ENCODE data around the gene TMEM18.

The TMEM18 gene

GRCh38 chr2:644871-645270, 32.3 kb downstream of the TMEM18 start:
- H3K9me2 ChIP-seq (replicated peaks; ENCODE audit: insufficient read depth, low read length), result no peaks in the 10 kb centered on the region
- no peak overlapping the region for H2AFZ ChIP-seq (ENCODE audit: low read length)
- H3K79me2 ChIP-seq (ENCODE audit: low read length), result no peaks in the 10 kb centered on the region
- no peaks in the 10 kb centered on the region for H3K4me1 ChIP-seq (ENCODE audit: low read length)
- no peaks in the 10 kb centered on the region for H4K20me1 ChIP-seq (ENCODE audit: insufficient read depth, low read length)
- H3K4me3 ChIP-seq (ENCODE audit: low read length), result no peak overlapping the region
- no peak overlapping the region for H3K27ac ChIP-seq (ENCODE audit: low read length)
- H3K36me3 ChIP-seq (replicated peaks; ENCODE audit: insufficient read depth, low read length), result no peaks in the 10 kb centered on the region
- H3K9me3 ChIP-seq (replicated peaks; ENCODE audit: insufficient read depth, low read length), result no peaks in the 10 kb centered on the region
- no peaks in the 10 kb centered on the region for H3K27me3 ChIP-seq (replicated peaks; ENCODE audit: insufficient read depth, low read length)
- H3K4me2 ChIP-seq (ENCODE audit: low read depth, low read length), result no peak overlapping the region
- H3K9ac ChIP-seq (ENCODE audit: low read length), result no peak overlapping the region
- no peak for TF ChIP-seq EZH2 (optimal IDR thresholded peaks at IDR 0.05; ENCODE audit: low read depth, low read length)
- TF ChIP-seq EZH2phosphoT487 (IDR thresholded peaks at IDR 0.05; ENCODE audit: low read length), result no peak
- no peak for TF ChIP-seq CTCF (IDR thresholded peaks at IDR 0.05; ENCODE audit: low read length)
- H3F3A ChIP-seq (ENCODE audit: insufficient read depth, low read length), result no peaks in the 10 kb centered on the region
- no peak for DNase-seq

GRCh38 chr2:643761-644160, 33.4 kb downstream of the TMEM18 start:
- H3K79me2 ChIP-seq (ENCODE audit: low read length), result no peaks in the 10 kb centered on the region
- no peak for TF ChIP-seq CTCF (IDR thresholded peaks at IDR 0.05; ENCODE audit: low read length)
- TF ChIP-seq EZH2 (optimal IDR thresholded peaks at IDR 0.05; ENCODE audit: low read depth, low read length), result no peak
- no peak for TF ChIP-seq EZH2phosphoT487 (IDR thresholded peaks at IDR 0.05; ENCODE audit: low read length)

GRCh38 chr2:643334-643733, 33.9 kb downstream of the TMEM18 start:
- no peak overlapping the region for H3K27ac ChIP-seq (ENCODE audit: low read length)
- no peak overlapping the region for H2AFZ ChIP-seq (ENCODE audit: low read length)

More at GRCh38 chr2:643761-644160, 33.4 kb downstream of the TMEM18 start:
- Histone ChIP-seq H3F3A (ENCODE audit: insufficient read depth, low read length) (no peaks in the 10 kb centered on the region), H3K4me1 (ENCODE audit: low read length) (no peaks in the 10 kb centered on the region), H4K20me1 (ENCODE audit: insufficient read depth, low read length) (no peaks in the 10 kb centered on the region), H3K9me3 (replicated peaks; ENCODE audit: insufficient read depth, low read length) (no peaks in the 10 kb centered on the region), H3K27me3 (replicated peaks; ENCODE audit: insufficient read depth, low read length) (no peaks in the 10 kb centered on the region), H3K4me3 (ENCODE audit: low read length) (no peak overlapping the region), H3K36me3 (replicated peaks; ENCODE audit: insufficient read depth, low read length) (no peaks in the 10 kb centered on the region), H3K4me2 (ENCODE audit: low read depth, low read length) (no peak overlapping the region), H3K27ac (ENCODE audit: low read length) (no peak overlapping the region), H3K9ac (ENCODE audit: low read length) (no peak overlapping the region), H2AFZ (ENCODE audit: low read length) (no peak overlapping the region), H3K9me2 (replicated peaks; ENCODE audit: insufficient read depth, low read length) (no peaks in the 10 kb centered on the region)
- no peak for DNase-seq

More at GRCh38 chr2:643334-643733, 33.9 kb downstream of the TMEM18 start:
- Histone ChIP-seq H3K9ac (ENCODE audit: low read length) (no peak overlapping the region), H3F3A (ENCODE audit: insufficient read depth, low read length) (no peaks in the 10 kb centered on the region), H3K4me1 (ENCODE audit: low read length) (no peaks in the 10 kb centered on the region), H3K27me3 (replicated peaks; ENCODE audit: insufficient read depth, low read length) (no peaks in the 10 kb centered on the region), H3K9me2 (replicated peaks; ENCODE audit: insufficient read depth, low read length) (no peaks in the 10 kb centered on the region), H3K36me3 (replicated peaks; ENCODE audit: insufficient read depth, low read length) (no peaks in the 10 kb centered on the region), H3K79me2 (ENCODE audit: low read length) (no peaks in the 10 kb centered on the region), H3K4me3 (ENCODE audit: low read length) (no peak overlapping the region), H3K9me3 (replicated peaks; ENCODE audit: insufficient read depth, low read length) (no peaks in the 10 kb centered on the region), H4K20me1 (ENCODE audit: insufficient read depth, low read length) (no peaks in the 10 kb centered on the region), H3K4me2 (ENCODE audit: low read depth, low read length) (no peak overlapping the region)
- no peak for TF ChIP-seq CTCF (IDR thresholded peaks at IDR 0.05; ENCODE audit: low read length)
- no peak for TF ChIP-seq EZH2phosphoT487 (IDR thresholded peaks at IDR 0.05; ENCODE audit: low read length)
- TF ChIP-seq EZH2 (optimal IDR thresholded peaks at IDR 0.05; ENCODE audit: low read depth, low read length), result no peak
- no peak for DNase-seq

Data from MM.1S (cell line).